Ovary (tissue), 3 donors: Measurements from ENCODE around the gene OGDHL.

Experiments
- EP300 ChIP-seq: sonication (generic); formaldehyde crosslinking; IDR thresholded peaks from one replicate; pipeline ENCODE4 v1.6.1; 2017; ENCODE audit warnings: antibody characterized with exemption
- POLR2A ChIP-seq: fragments of 450-650 bp; IDR thresholded peaks from one replicate; pipeline ENCODE4 v1.6.1; 2017; ENCODE audit warnings: antibody characterized with exemption, mild to moderate bottlenecking, moderate library complexity
- TF ChIP-seq, protein P1 (sequence below), 3 donors: fragments of 450-650 bp in 2 of 3; fragments of 200-600 bp in 1 of 3; IDR thresholded peaks; one replicate each; pipeline versions ENCODE4 v1.5.1 to v1.8.0; 2016 to 2022; ENCODE audit warnings: antibody characterized with exemption in 3 of 3, mild to moderate bottlenecking in 1 of 3
- donor health status: DM: no; HTN: no; CAD: no.

DNA sequence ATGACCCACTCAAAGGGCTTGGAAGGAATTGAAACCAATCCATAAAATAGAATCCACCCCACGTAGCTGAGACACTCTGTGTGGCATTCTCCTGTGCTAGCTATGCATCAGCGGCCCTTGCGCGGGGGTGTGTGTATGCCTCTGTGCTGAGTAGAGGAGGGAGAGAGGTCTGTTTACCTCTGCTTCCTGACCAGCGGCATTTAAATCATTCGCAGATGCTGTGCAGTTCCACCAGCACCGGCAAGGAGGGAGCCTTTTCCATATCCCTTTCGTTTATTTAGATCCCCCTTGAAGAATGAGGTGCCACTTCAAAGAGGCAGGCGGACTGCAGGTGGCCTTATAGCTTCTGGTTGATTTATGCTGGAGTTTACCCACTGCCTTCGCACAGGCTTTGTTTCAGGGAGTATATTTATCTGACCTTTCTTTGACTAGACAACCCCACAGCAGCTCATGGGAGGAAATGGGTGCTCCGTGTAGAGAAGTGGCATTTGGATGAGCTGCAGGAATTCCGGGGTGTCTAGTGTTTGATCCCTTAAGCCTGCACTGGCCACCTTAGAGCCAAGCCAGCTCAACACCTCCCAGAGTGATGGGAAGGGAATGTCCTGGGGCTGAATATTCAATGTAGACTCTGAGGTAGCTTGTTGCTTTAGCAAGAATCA is 71.3 kb downstream of the OGDHL start:
- TF ChIP-seq, protein P1, sequence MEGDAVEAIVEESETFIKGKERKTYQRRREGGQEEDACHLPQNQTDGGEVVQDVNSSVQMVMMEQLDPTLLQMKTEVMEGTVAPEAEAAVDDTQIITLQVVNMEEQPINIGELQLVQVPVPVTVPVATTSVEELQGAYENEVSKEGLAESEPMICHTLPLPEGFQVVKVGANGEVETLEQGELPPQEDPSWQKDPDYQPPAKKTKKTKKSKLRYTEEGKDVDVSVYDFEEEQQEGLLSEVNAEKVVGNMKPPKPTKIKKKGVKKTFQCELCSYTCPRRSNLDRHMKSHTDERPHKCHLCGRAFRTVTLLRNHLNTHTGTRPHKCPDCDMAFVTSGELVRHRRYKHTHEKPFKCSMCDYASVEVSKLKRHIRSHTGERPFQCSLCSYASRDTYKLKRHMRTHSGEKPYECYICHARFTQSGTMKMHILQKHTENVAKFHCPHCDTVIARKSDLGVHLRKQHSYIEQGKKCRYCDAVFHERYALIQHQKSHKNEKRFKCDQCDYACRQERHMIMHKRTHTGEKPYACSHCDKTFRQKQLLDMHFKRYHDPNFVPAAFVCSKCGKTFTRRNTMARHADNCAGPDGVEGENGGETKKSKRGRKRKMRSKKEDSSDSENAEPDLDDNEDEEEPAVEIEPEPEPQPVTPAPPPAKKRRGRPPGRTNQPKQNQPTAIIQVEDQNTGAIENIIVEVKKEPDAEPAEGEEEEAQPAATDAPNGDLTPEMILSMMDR (IDR thresholded peaks at IDR 0.05): no peak
- TF ChIP-seq POLR2A (no peak), EP300 (no peak)
